ENCODE results near the gene DARS2.

- no peak for TF ChIP-seq CTCF (IDR thresholded peaks at IDR 0.05 in 4 of 5, conservative IDR thresholded peaks at IDR 0.05 in 1 of 5)
- TF ChIP-seq POLR2A (IDR thresholded peaks at IDR 0.05) = no peak
Observed at GRCh38 chr1:173867141-173867752, 42.8 kb downstream of the DARS2 start.
